ENCODE results near the gene ATP11A.

Gene ATP11A

DNA sequence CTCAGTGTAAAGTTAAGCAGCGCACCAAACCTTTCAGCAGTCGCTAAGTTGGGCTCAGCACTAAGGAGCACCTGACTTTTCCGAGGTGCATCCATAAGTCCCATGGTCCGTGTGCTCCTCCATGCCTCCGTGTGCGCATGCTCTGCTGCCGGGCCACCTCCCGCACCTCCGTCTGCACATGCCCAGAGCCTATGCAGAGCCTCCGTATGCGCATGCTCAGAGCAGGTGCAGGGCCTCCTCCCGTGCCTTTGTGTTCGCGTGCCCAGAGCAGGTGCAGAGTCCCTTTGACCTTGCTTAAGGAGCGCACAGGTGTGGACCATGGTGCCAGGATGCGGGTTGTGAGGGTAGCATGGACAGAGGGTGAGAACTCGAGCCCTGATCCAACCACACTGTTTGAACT, 46.0 kb downstream of the ATP11A start:
- DNase-seq (ENCODE audit: extremely low spot score, insufficient read length, low read depth) (no peak), FAIRE-seq (no peak)

DNA sequence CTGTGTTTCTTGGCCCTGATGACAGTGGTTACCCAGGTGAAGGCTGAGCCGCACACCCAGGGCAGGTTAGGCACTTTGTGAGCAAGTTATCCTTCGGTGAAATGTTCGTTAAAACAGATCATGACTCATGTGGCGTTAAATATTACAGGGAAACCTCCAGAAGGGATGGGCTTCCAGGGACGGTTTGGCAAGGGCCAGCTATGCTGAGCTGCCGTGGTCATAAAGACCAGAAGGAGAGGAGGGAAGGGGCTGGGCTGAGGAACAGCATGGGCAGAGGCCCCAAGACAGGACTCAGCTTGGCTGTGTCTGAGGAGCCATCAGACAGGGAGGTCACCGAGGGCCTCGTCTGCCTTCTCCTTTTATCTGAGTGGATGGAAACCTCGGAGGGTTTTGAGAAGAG, 47.5 kb downstream of the ATP11A start:
- no peak for FAIRE-seq
- DNase-seq (ENCODE audit: extremely low spot score, insufficient read length, low read depth), result no peak

DNA sequence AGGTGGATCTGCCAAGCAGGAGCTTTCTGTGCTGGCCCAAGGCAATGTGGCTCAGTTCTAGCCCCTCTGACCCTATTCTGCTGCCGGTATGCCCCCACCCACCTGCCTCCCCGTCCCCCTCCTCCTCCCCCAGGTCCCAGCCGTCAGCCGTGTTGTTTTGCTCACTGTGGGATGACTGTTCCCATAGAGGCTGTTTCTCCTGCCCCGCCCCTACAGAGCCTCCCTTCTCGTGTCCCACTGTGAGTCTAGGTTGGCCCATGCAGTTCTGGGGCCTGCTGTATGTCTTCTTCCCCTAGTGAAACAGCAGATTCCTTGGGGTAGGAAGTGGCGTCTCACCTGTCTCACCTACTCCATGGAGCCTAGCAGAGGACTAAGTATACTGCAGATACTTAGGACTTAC, 48.8 kb downstream of the ATP11A start:
- FAIRE-seq (no peak), DNase-seq (ENCODE audit: extremely low spot score, insufficient read length, low read depth) (no peak)

DNA sequence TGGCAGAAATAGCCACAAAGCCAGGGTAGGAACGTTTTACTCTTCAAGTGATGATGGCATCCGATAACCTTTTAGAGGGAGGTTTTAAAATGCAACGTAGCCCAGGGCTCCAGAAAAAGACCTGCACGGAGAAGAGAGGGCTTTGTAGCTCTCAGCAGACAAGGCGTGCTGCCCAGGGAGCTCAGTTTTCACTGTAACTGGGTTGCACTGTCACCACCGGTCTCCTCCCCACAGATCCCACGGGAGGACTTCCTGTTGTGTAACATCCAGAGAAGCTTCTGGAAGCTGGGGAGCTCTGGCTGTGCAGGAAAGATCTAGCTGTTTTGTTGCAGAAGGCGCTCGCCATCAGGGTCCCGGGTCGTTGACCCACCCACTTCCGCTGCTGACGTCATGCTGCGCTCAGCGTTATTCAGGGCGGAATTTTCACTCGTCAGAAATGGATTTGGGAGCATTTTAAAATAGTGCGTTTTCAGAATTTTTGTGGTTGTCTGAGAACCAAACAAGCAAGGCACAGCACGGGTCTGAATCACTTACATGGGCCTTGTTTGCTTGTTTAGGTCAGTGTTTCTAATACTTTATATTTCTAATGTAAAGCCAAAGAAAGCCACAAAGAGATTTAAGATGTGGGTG, 50.8 kb downstream of the ATP11A start:
- DNase-seq (ENCODE audit: extremely low spot score, insufficient read length, low read depth) (no peak), FAIRE-seq (no peak)

DNA sequence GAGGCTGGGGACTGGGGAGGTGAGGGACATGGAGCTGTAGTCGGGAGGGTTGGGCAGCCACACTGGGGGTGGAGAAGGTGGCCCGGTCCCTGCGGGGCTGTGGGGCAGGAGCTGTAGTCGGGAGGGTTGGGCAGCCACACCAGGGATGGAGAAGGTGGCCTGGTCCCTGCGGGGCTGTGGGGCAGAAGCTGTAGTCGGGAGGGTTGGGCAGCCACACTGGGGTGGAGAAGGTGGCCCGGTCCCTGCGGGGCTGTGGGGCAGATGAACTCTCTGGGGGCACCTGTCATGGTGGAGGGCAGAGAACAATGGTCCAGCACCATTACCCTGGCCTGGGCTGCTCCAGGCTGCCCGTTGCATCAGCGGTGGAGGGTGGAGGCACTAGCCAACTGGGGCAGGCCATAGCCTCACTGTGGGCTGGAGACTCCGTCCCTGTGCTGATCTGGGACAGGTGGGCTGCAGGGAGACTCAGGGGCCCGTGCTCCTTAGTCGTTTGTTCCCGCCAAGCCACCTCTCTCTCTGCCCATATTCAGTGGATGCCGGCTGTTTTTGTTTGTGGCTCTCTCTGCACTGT, 51.4 kb downstream of the ATP11A start:
- DNase-seq (ENCODE audit: extremely low spot score, insufficient read length, low read depth) (no peak), FAIRE-seq (no peak)

DNA sequence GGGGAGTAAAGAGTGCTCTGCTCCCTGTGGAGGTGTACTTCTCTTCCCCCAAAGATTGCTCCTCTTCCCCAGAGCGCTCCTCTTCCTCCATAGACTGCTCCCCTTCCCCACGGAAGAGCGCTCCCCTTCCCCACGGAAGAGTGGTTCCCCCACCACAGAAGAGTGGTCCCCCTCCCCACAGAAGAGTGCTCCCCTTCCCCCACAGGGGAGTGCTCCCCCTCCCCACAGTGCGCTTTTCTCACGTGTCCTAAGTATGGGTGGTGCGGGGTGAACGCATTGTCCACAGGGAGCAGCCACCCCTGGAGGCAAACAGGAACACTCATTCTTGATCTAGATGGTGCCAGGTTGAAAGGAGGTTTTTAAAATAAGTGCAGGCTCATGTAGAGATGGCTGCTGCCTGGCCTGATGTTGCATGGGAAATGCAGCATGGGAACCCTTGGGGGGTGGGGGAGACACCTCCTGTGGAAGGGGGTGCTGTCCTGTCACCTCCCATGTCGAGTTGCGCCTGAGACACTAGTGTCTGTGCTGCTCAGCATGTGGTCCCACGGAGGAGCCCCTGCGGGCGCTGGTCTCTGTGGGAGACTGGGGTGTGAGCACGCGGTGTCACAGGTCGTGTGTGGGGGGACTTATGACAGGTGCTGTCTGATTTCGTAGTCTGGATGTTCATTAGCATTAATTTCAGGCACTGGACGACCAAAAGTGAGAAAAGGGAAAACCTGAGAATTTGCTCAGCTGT, 52.2 kb downstream of the ATP11A start:
- FAIRE-seq, result no peak

DNA sequence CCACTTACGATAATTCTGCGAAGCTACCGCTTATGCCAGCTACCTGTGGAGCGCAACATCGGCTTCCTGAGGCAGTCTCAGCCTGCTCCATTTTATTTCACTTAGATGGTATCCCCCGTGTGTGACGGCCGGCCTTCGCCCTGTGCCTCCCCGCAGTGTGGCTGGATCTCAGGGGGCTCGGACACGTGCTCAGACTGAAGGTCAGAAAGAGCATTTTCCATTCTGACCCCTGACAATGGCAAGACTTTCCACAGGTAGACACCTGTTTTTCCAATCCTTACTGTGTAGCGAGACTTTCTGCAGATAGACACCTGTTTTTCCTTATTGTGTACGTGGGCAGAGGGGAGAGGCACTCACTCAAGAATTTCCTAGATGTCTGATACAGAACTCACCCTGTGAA, 52.7 kb downstream of the ATP11A start:
- DNase-seq (ENCODE audit: extremely low spot score, insufficient read length, low read depth), result no peak

More for the DNA sequence above, 52.2 kb downstream of the ATP11A start:
- DNase-seq (ENCODE audit: extremely low spot score, insufficient read length, low read depth), result no peak

DNA sequence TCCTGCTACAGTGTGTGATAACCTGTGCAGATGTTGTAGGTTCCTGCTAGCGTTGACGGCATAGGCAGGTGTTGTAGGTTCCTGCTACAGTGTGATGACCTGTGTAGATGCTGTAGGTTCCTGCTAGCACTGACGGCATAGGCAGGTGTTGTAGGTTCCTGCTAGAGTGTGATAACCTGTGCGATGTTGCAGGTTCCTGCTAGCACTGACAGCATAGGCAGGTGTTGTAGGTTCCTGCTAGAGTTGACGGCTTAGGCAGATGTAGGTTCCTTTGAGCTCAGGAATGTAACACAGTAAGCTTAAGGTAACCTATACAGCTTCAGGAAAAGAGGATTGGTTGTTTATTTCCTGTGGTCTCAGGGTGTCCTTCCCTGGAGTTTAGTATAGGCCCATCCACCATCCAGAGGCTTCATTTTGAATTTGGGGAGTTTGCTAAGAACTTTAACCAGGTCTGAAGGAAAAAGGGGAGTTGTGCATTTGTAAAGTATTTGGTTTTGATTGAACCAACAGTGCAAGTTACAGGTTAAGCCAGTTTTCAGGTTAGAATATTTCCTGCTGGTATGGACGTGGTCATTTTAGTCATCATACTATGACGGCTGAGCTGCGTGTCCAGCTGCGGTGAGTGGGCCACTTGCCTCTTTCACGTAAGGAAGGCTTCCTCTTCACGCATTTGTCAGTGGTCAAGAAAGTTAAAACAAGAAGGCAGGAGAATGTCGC, 53.8 kb downstream of the ATP11A start:
- no peak for DNase-seq (ENCODE audit: extremely low spot score, insufficient read length, low read depth)
- FAIRE-seq, result no peak

More for the DNA sequence above, 52.7 kb downstream of the ATP11A start:
- FAIRE-seq, result no peak

DNA sequence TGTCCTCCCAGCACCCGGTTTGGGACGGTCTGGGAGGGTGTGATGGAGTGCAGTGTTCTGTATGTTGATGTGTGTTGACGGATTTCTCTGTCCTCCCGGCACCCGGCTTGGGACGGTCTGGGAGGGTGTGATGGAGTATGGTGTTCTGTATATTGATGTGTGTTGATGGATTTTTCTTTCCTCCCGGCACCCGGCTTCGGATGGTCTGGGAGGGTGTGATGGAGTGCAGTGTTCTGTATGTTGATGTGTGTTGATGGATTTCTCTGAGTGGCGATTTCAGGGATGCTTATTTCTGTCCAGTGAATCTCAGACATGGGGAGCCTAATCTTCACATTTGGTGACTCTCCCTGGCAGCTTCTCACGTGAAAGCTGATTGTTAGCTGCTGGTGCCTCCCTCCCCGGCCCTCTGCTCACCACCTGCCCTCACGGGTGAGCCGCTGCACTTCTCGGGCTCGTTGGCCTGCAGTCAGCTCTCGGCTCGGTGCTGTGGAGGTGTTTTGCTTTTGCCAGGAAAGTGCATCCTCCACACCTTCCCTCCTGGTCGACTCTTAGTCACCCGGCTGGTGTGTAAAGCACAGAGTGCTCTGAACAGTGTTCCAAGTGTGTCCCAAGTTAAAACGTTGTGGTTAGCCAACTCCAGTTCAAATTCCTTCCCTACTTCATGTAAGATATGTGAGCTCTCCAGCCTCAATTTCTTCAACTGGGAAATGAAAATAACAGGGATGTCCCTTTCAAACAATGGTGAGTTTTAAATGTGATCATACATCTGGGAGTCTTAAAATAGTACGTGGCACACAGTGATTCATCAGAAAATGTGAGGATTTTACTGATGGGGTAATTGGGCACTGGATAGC, 54.6 kb downstream of the ATP11A start:
- FAIRE-seq (no peak), DNase-seq (ENCODE audit: extremely low spot score, insufficient read length, low read depth) (no peak)

DNA sequence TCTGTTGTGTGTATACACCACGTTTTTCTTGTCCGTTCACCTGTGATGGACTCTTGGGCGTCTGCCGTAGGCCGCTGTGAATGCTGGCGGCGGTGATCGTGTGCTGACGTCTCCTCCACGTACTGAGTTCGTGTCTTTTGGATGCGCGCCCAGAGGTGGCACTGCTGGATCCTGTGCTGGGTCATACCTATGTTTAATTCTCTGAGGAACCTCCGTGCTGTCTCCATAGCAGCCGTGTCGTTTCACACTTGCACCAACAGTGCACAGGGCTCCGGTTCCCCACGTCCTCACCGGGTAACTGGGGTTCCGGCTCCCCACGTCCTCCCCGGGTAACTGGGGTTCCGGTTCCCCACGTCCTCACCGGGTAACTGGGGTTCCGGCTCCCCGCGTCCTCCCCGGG, 56.2 kb downstream of the ATP11A start:
- FAIRE-seq (no peak), DNase-seq (ENCODE audit: extremely low spot score, insufficient read length, low read depth) (no peak)

DNA sequence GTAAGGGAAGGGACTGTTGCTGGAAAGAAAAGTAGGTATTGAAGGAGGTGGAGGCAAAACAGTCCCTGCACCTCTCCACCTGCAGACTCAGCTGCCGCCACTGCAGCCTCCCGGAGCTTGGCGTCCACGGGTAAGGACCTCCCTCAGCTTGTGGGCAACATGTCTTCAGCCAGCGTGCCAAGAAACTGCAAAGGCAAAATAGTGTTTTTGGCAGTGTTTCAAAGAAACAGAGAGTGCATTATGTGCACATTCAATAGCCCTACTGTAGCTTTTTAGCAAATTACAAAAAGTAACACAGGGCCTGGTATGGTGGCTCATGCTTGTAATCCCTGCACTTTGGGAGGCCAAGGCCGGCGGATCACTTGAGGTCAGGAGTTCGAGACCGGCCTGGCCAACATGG, 57.4 kb downstream of the ATP11A start:
- FAIRE-seq, result no peak
- no peak for DNase-seq (ENCODE audit: extremely low spot score, insufficient read length, low read depth)

DNA sequence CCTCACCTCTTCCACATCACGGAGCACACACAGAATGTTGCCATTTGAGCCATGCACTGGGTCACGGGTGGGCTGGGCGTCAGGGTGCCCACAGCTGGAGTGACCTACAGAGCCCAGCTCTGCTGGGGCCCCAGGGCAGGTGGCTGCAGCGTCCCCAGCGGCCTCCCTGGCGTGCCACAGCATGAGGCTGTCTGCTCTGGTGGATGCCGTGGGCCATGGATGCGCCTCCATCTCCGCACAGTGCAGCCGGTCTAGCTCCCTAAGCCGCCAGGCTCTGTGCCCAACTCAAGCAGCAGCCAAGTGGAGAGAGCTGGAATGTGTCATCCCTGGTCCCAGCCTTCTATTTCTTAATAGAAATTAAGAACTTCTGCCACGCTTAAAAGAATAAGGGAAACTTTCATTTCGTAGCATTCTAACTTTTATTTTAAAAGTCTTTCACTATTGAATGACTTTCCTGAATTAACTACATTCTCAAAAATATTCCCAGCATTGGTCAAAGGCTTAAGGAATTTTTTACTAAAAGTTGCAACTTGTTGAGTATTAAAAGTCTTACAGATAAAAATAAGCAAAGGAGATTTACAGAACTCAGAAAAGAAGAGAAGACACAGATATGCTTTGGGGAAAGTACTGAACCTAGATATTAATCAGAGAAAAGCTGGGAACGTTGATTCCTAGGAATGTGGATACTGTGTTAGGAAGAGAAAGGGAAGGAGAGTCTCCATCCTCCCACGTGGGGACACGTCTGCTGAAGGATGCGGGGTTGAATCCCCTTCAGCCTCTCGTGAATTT, 59.3 kb downstream of the ATP11A start:
- DNase-seq (ENCODE audit: extremely low spot score, insufficient read length, low read depth) (no peak), FAIRE-seq (no peak)

DNA sequence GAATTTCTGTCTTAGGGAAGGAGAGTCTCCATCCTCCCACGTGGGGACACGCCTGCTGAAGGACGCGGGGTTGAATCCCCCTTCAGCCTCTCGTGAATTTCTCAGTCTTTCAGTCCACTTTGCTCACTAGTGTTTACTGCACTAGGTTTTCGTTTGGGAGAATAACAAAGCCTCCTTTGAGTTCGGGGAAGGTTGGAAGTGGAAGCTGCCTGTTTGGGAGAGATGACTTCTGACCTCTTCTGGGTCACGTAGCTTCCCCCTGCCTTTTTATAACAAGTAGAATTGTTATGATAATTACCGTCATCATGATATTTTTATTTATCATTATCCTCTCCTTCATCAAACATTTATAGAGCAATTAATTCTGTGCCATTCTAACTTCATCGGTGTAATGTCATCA, 60.7 kb downstream of the ATP11A start:
- FAIRE-seq, result no peak

DNA sequence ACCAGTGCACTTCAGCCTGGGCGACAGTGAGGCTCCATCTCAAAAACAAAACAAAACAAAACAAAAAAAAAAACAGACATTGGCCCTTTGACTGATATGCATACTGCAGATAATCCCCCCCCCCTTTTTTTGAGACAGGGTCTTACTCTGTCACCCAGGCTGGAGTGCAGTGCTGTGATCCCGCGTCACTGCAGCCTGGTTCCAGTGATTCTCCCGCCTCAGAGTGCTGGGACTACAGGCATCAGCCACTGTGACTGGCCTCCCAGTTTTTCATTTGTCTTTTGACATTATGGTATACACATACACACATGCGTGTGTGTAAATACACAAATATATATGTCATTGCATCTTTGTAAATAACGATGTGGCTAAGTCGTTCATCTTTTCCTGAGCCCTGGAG, 61.8 kb downstream of the ATP11A start:
- DNase-seq (ENCODE audit: extremely low spot score, insufficient read length, low read depth), result no peak
- FAIRE-seq, result no peak

More for the DNA sequence above, 60.7 kb downstream of the ATP11A start:
- no peak for DNase-seq (ENCODE audit: extremely low spot score, insufficient read length, low read depth)

DNA sequence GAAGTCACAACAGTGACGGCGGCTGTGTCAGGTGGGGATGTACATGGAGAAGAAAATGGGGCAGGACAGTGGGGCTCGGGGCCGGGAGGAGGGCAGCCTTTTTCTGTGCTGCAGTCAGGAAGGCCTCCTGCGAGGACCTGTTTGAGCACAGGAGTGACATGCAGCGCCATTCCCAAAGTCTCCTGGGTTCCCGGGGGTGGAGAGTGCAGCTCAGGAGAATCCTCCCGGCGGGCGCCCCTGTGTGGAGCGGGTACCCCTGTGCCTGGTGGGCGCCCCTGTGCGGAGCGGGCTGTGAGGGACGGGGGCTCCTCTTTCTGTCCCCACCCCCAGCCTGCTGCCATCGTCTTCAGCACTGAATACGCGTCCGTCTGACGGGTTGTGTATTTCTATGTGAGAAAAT, 62.4 kb downstream of the ATP11A start:
- no peak for DNase-seq (ENCODE audit: extremely low spot score, insufficient read length, low read depth)
- no peak for FAIRE-seq

DNA sequence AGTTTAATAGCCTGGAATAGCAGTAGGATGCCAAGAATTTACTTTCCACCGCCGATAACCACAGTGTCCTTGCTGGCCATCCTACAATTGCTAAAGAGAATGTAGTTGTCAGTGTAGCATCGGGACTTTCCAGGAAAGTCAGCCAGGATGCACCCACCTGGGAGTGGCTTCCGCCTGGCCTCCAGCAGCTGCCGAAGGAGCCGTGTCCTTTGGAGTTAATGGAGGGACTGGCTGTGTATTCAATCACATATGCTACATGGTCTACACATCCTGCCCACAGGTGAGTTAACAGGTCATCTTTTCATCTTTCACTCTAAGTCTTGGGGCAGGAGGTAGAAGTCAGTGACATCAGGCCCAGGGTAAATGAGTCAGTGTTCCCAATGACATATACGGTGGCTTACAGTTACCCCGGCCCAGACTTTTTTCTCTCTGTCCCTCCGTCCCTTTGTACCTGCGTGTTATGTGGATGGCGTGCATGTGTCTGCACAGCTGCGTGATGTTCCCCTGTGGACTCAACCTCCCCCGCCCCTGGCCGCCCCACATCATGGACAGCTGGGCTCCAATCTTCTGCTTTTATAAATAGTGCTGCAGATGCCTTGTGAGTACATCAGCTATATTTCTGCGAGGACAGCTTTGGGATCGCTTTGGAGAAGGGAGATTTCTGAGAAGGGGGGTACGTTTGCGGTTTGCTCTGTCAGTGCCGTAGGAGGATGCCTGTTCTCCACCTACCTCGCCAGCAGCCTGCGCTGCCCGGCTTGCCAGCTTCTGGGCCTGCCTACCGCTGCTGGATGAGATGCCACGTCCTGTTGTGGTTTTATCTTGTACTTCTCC, 63.1 kb downstream of the ATP11A start:
- DNase-seq (ENCODE audit: extremely low spot score, insufficient read length, low read depth) (no peak), FAIRE-seq (no peak)

DNA sequence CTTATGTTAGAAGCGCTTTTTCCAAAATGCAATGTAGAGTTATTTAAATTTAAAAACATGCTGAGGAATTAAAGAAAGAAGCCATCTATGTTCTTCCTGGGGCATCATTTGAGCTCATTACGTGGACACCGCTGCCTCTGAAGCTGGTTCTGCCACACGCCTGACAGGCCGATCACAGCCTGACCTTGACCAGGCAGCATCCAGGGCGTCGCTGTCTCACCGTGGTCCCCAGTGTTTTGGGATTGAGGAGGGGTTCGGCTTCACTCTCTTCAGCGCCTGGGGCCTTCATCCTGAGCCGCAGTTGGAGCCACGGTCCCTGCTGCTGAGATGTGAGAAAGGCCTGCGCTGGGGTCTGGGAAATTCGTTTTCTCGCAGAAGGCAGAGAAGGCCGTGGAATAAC, 64.0 kb downstream of the ATP11A start:
- FAIRE-seq (no peak), DNase-seq (ENCODE audit: extremely low spot score, insufficient read length, low read depth) (no peak)

DNA sequence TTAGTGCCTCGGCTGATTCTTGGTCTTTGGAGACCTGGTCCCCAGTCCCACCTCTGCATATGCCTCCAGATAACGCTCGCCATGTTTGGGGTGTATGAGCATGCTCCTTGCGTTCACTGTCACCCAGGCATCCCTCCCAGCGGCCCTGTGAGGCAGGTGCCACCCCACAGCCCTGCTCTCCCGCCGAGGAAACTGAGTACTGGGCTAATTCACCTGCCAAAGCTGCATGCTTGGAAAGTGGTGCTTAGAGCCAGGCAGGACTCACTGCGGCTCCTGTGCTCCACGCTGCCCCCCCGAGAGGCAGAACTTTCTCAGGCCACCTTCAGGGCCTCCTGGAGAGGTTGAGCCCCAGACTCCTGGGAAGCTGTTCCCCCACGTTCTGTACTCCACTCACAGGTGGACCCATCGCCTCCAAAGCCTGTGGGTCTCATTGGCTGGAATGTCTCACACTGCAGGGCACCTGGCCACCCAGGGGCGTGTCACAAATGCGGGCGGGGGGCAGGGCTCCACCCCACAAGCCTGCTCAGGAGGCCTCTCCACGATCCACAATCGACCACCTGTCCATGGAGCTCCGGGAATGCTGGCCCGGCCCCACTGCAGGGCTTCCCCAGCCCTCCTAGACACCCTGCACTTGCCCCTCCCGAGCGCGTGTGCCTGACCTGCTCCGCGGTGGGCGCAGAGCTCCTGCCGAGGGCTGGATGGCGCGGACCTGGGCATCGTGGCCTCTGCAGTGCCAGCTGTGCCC, 64.6 kb downstream of the ATP11A start:
- DNase-seq (ENCODE audit: extremely low spot score, insufficient read length, low read depth), result no peak
- FAIRE-seq, result no peak

Data from GM18507 (cell line).